Caki2 (cell line): Measurements from ENCODE around the gene C17orf113. TPM values are rescaled to one million over a fixed set of nuclear protein-coding genes. Genes with fewer than 3 reads are reported as not detected.

Source experiments
- DNase-seq: peaks from one replicate; pipeline ENCODE4 v3.0.0-alpha.2; 2015; ENCODE audit warnings: low read depth
- in situ Hi-C: cut with HindIII; loops from 2 replicates; pipeline ENCODE4 v1.10.0; 2016; ENCODE audit warnings: low sequenced_read_pairs, low pct_unique_long_range_greater_than_20kb, mixed read lengths
- total RNA-seq: library from RNA; depleted of rRNA; stranded (reverse); fragments of >200 nt; shearing (Covaris generic); gene quantifications from 2 replicates; pipeline ENCODE4 v1.2.3, GENCODE V29; 2014; ENCODE audit warnings: low replicate concordance

Gene C17orf113
- total RNA-seq, 1 experiment from 2014 or later = 0.98 TPM

- in situ Hi-C loops = no loop called here
- no peak for DNase-seq
Observed at GRCh38 chr17:42076797-42077559, 26.6 kb upstream of the C17orf113 start.

- in situ Hi-C loops = no loop called here
- DNase-seq = no peak
Observed at GRCh38 chr17:42075789-42076188, 25.4 kb upstream of the C17orf113 start.

- in situ Hi-C loops = no loop called here
- DNase-seq = no peak
Observed at GRCh38 chr17:42072323-42073187, 22.2 kb upstream of the C17orf113 start.

- in situ Hi-C loops = no loop called here
- DNase-seq = no peak
Observed at GRCh38 chr17:42071810-42072209, 21.4 kb upstream of the C17orf113 start.

GRCh38 chr17:42068979-42069378 lies 18.6 kb upstream of the C17orf113 start:
- in situ Hi-C loops = no loop called here
- no peak for DNase-seq

GRCh38 chr17:42067371-42068091 lies 17.1 kb upstream of the C17orf113 start:
- in situ Hi-C loops = no loop called here
- peak; percentile 33 for DNase-seq

GRCh38 chr17:42065201-42065600 lies 14.8 kb upstream of the C17orf113 start:
- in situ Hi-C loops = no loop called here
- DNase-seq = no peak

GRCh38 chr17:42062681-42063080 lies 12.3 kb upstream of the C17orf113 start:
- in situ Hi-C loops = no loop called here
- DNase-seq = no peak

- DNase-seq = no peak
- in situ Hi-C loops = no loop called here
Observed at GRCh38 chr17:42061646-42062487, 11.5 kb upstream of the C17orf113 start.

GRCh38 chr17:42060231-42060630 lies 9.8 kb upstream of the C17orf113 start:
- no peak for DNase-seq
- in situ Hi-C loops = no loop called here

GRCh38 chr17:42059815-42060214 lies 9.4 kb upstream of the C17orf113 start:
- DNase-seq = no peak
- in situ Hi-C loops = no loop called here

GRCh38 chr17:42058063-42058462 lies 7.7 kb upstream of the C17orf113 start:
- in situ Hi-C loops = no loop called here
- no peak for DNase-seq

GRCh38 chr17:42056635-42057034 lies 6.2 kb upstream of the C17orf113 start:
- in situ Hi-C loops = no loop called here
- DNase-seq = no peak

GRCh38 chr17:42055496-42055895 lies 5.1 kb upstream of the C17orf113 start:
- in situ Hi-C loops = no loop called here
- no peak for DNase-seq

- DNase-seq = no peak
- in situ Hi-C loops = no loop called here
Observed at GRCh38 chr17:42055027-42055426, 4.6 kb upstream of the C17orf113 start.

GRCh38 chr17:42053731-42054500 lies 3.5 kb upstream of the C17orf113 start:
- no peak for DNase-seq
- in situ Hi-C loops = no loop called here

- in situ Hi-C loops = no loop called here
- DNase-seq = no peak
Observed at GRCh38 chr17:42052346-42052877, 2.0 kb upstream of the C17orf113 start.
